ENCODE data around the gene MTAP. TPM values are rescaled to one million over a fixed set of nuclear protein-coding genes. Genes with fewer than 3 reads are reported as not detected.
A peak's percentile ranks its signal among the peaks of the same experiment; 100 is the strongest.

Gene MTAP
- total RNA-seq, 1 experiment from 2014 or later = 326 TPM

DNA sequence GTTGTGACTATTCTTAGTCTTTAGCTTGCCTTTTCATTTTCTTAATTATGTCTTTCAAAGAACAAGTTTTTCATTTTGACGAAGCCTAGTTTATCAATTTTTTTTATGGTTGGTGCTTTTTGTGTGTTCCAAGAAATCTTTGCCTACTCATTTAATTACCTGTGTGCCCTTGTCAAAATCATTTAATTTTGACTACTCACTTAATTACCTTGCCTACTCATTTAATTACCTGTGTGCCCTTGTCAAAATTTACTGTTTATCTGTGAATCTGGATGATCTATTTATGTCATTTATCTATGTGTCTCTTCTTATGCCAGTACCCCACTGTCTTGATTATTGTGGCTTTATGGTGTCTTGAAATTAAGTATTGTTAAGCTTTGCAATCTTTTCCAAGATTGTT is 63.9 kb downstream of the MTAP start:
- RAD21 ChIA-PET (ENCODE audit: low non-redundant PET in 1 of 2, low total read pairs in 2 of 2, uncharacterized antibody in 2 of 2, unreplicated experiment in 2 of 2) = no interaction called here
- H3K79me2 ChIP-seq (ENCODE audit: insufficient read depth, low read length) = peaks cover 62% of the 10 kb centered on the region
- no peak for TF ChIP-seq POLR2A (IDR thresholded peaks at IDR 0.05; ENCODE audit: borderline replicate concordance, extremely low read depth, insufficient read depth, insufficient read length)
- no peak for TF ChIP-seq ZNF274 (IDR thresholded peaks at IDR 0.05; ENCODE audit: low read depth, low read length)
- TF ChIP-seq ZFX (IDR thresholded peaks at IDR 0.05) = no peak
- TF ChIP-seq JUND (IDR thresholded peaks at IDR 0.05) = no peak
- TF ChIP-seq CEBPB (IDR thresholded peaks at IDR 0.05; ENCODE audit: low read depth) = no peak
- TF ChIP-seq CBX3 (IDR thresholded peaks at IDR 0.05; ENCODE audit: low read depth) = no peak
- CTCF ChIA-PET = no interaction called here
- no peaks in the 10 kb centered on the region for H3K9me3 ChIP-seq (ENCODE audit: control insufficient read depth in 1 of 2, insufficient read depth in 1 of 2, low read depth in 1 of 2, low read length in 2 of 2)
- no peak overlapping the region for H3K27ac ChIP-seq (ENCODE audit: low read depth, low read length)
- POLR2A ChIA-PET = no interaction called here
- H3K9me2 ChIP-seq (ENCODE audit: insufficient read depth) = no peaks in the 10 kb centered on the region
- BruUV-seq (replicated peaks) = no TSS peak
- peaks cover 11 to 48% of the 10 kb centered on the region in 2 experiments for H3K4me1 ChIP-seq (ENCODE audit: control insufficient read depth in 1 of 2, insufficient read depth in 2 of 2, low read length in 2 of 2)
- H3K4me2 ChIP-seq (ENCODE audit: low read length) = no peak overlapping the region
- peaks cover 41 to 62% of the 10 kb centered on the region in 2 experiments for H3K36me3 ChIP-seq (ENCODE audit: control insufficient read depth in 1 of 2, insufficient read depth in 2 of 2, low read length in 2 of 2)
- H3K27me3 ChIP-seq (ENCODE audit: insufficient read depth, low read length) = no peaks in the 10 kb centered on the region
- no peak overlapping the region for H3K9ac ChIP-seq (ENCODE audit: low read length)
- peaks cover 20% of the 10 kb centered on the region; the same call in 1 of the 2 replicates for H4K20me1 ChIP-seq (ENCODE audit: insufficient read depth)
- DNase-seq (ENCODE audit: low read depth, low spot score) = no peak
- H3K4me3 ChIP-seq (replicated peaks in 1 of 2; ENCODE audit: low read depth in 1 of 2, low read length in 2 of 2) = no peak overlapping the region
- no peak overlapping the region for H2AFZ ChIP-seq (ENCODE audit: low read depth, low read length, poor library complexity, severe bottlenecking)
- no peak for ATAC-seq
- intact Hi-C loops (cut with micrococcal nuclease) = no loop called here

DNA sequence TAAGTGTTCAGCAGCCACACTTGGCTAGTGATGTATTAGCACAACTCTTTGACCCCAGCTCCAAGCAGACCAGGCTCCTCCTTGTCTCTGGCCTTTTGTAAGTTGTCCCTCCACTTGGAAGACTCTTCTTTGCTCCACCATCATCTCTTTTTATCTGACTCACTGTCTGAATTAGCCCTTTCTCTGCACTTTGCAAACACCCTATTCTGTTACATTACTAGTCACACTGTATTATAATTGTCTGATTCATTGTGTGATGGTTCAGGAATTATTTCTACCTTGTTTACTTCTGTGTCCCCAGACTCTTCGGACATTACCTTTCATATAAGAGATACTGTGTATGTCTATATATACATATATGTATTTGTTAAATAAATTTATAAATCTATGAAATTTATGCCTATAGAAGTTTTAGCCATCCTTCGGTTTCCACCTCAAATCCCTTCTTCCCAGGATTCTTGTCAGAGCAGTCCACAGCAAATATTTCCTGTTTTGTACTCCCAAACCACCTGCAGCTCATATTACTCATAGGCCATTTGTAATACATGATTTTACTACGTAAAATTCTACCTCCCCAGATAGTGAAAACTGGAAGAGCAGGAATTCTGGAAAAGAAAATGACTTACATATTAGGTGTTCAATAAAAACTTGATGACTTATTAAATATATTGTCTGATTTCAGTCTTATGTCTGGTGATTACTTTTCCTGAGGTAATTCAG is 69.0 kb downstream of the MTAP start:
- RAD21 ChIA-PET (ENCODE audit: low non-redundant PET in 1 of 2, low total read pairs in 2 of 2, uncharacterized antibody in 2 of 2, unreplicated experiment in 2 of 2) = no interaction called here
- Histone ChIP-seq H3K9me3 (ENCODE audit: control insufficient read depth in 1 of 2, insufficient read depth in 1 of 2, low read depth in 1 of 2, low read length in 2 of 2) (no peaks in the 10 kb centered on the region), H3K36me3 (ENCODE audit: control insufficient read depth in 1 of 2, insufficient read depth in 2 of 2, low read length in 2 of 2) (peaks cover 9 to 21% of the 10 kb centered on the region in 2 experiments; a peak in 3 of 4 replicates), H2AFZ (ENCODE audit: low read depth, low read length, poor library complexity, severe bottlenecking) (no peak overlapping the region), H3K4me1 (ENCODE audit: control insufficient read depth in 1 of 2, insufficient read depth in 2 of 2, low read length in 2 of 2) (peaks cover 37 to 54% of the 10 kb centered on the region in 2 experiments), H3K4me2 (ENCODE audit: low read length) (0 out of 2 replicates have a peak overlapping the region, but pooled peaks have one; percentile 52), H3K9me2 (ENCODE audit: insufficient read depth) (no peaks in the 10 kb centered on the region), H3K27ac (ENCODE audit: low read depth, low read length) (peak overlapping the region; percentile 68; the same call in 1 of the 2 replicates), H3K79me2 (ENCODE audit: insufficient read depth, low read length) (peaks cover 39% of the 10 kb centered on the region), H4K20me1 (ENCODE audit: insufficient read depth) (peaks cover 6% of the 10 kb centered on the region; the same call in 1 of the 2 replicates), H3K27me3 (ENCODE audit: insufficient read depth, low read length) (no peaks in the 10 kb centered on the region), H3K4me3 (replicated peaks in 1 of 2; ENCODE audit: low read depth in 1 of 2, low read length in 2 of 2) (no peak overlapping the region), H3K9ac (ENCODE audit: low read length) (no peak overlapping the region)
- TF ChIP-seq ELF1 (IDR thresholded peaks at IDR 0.05; ENCODE audit: borderline replicate concordance, low read depth) = no peak
- TF ChIP-seq ZNF274 (IDR thresholded peaks at IDR 0.05; ENCODE audit: low read depth, low read length) = no peak
- no peak for TF ChIP-seq EZH2phosphoT487 (IDR thresholded peaks at IDR 0.05; ENCODE audit: borderline replicate concordance)
- TF ChIP-seq, protein P1, sequence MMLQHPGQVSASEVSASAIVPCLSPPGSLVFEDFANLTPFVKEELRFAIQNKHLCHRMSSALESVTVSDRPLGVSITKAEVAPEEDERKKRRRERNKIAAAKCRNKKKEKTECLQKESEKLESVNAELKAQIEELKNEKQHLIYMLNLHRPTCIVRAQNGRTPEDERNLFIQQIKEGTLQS (IDR thresholded peaks at IDR 0.05) = no peak
- no peak for TF ChIP-seq EGR1 (IDR thresholded peaks at IDR 0.05; ENCODE audit: low read depth)
- no peak for TF ChIP-seq SRF (IDR thresholded peaks at IDR 0.05; ENCODE audit: low read depth)
- TF ChIP-seq JUND (IDR thresholded peaks at IDR 0.05) = no peak
- no peak for TF ChIP-seq ZFX (IDR thresholded peaks at IDR 0.05)
- no peak for TF ChIP-seq CEBPB (IDR thresholded peaks at IDR 0.05; ENCODE audit: low read depth)
- TF ChIP-seq POLR2A (IDR thresholded peaks at IDR 0.05; ENCODE audit: borderline replicate concordance, extremely low read depth, insufficient read depth, insufficient read length) = no peak
- TF ChIP-seq SP1 (IDR thresholded peaks at IDR 0.05; ENCODE audit: low read depth) = no peak
- no peak for TF ChIP-seq FOSL1 (IDR thresholded peaks at IDR 0.05; ENCODE audit: low read depth)
- no peak for TF ChIP-seq SIN3A (IDR thresholded peaks at IDR 0.05; ENCODE audit: low read depth)
- DNase-seq (ENCODE audit: low read depth, low spot score) = no peak
- no peak for ATAC-seq
- CTCF ChIA-PET = no interaction called here
- POLR2A ChIA-PET = no interaction called here
- no TSS peak for BruUV-seq (replicated peaks)
- intact Hi-C loops (cut with micrococcal nuclease) = no loop called here

Data from HCT116 (cell line).